ENCODE data around the gene EEF1B2.

EEF1B2 gene

DNA sequence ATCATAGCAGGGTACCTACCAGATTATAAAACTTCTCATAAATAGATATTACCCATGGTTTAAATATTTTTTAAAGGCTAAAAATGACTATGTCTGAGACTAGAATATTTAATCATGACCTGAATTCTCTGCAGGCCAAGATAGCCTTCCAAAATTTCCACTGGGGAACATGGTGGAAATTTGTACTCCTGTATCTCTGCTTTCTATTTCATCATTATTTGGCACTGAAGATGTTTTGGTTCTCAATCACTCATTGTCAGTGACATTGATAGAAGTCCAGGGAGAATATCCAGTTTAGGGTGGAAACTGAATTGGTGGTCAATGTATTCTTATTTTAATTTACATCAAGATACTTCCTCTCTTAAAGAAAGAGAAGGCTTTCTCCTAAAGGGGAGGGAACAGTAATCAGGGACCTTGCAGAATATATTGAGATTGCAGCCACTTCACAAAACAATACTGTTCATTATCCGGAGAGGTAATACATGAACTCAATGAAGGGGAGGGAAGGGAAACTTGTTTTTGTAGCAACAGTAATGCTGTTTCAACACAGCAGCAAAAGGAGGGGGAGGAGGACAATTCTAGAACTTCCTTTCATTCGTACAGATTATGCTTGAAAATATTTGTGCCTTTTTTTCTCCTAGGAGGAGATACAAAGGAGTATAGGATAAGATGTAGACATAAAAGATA lies 34.1 kb downstream of the EEF1B2 start:
- Mint-ChIP-seq H3K27me3 (ENCODE audit: low read depth) (no peaks in the 10 kb centered on the region), H3K4me3 (no peak overlapping the region), H3K36me3 (ENCODE audit: low read depth) (no peaks in the 10 kb centered on the region), H3K9me3 (no peaks in the 10 kb centered on the region), H3K27ac (no peak overlapping the region), H3K4me1 (no peaks in the 10 kb centered on the region)
- no peak for TF ChIP-seq CTCF (IDR thresholded peaks at IDR 0.05; ENCODE audit: unreplicated experiment in 3 of 3)

DNA sequence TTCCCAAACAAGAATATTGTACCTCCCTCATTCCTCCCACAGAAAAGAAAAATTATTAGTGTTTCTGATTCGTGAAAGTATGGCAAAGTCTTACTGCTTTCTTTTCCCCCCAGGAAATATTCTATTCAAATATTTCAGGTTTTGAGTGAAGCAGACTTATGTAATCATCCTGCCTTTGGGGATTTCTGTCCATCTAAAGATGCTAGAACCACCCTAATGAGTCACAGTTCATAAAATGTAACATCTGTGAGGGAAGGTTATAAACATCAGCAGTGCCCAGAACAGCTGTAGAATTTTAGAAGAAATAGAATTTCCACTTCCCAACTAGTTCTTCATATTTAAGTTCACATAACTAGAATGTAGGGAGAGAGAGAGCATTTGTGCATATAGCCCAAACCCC lies 39.0 kb downstream of the EEF1B2 start:
- H3K9me3 Mint-ChIP-seq = no peaks in the 10 kb centered on the region

DNA sequence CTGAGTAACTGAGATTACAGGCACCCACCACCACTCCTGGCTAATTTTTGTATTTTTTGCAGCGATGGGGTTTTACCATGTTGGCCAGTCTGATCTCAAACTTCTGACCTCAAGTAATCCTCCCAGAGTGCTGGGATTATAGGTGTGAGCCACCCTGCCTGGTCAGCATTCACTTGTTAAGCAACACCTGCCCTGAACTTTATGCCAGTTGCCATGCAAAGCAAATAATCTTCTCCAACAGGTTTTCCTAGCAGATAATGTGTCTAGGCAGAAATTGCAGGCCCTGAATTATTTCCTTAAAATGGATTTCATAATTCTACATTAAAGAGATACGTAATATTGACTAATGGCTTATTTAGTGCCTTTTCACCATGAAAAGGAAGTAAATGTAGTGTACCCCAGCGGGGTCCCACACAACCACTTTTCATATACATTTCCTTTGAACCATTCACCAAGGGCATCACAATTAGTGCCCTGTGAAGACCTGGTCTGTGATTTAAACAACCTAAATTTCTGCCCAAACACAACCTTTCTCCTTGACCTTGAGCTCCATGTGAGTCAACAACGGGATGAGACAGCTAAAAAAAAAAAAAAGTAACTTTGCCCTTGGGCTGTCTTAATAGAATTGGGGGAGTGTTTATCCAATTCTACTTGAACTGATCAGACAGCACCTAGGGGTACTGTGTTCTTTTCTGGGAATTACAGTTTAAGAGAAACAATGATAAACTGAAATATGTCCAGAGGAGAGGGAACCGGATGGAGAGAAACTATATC lies 41.6 kb downstream of the EEF1B2 start:
- Mint-ChIP-seq H3K9me3 (no peaks in the 10 kb centered on the region), H3K27me3 (ENCODE audit: low read depth) (no peaks in the 10 kb centered on the region), H3K36me3 (ENCODE audit: low read depth) (no peaks in the 10 kb centered on the region), H3K4me3 (no peak overlapping the region), H3K4me1 (no peaks in the 10 kb centered on the region), H3K27ac (no peak overlapping the region)
- TF ChIP-seq CTCF (IDR thresholded peaks at IDR 0.05; ENCODE audit: unreplicated experiment in 3 of 3) = no peak

More for the DNA sequence above, 39.0 kb downstream of the EEF1B2 start:
- Mint-ChIP-seq H3K4me1 (no peaks in the 10 kb centered on the region), H3K27me3 (ENCODE audit: low read depth) (no peaks in the 10 kb centered on the region), H3K4me3 (no peak overlapping the region), H3K36me3 (ENCODE audit: low read depth) (no peaks in the 10 kb centered on the region), H3K27ac (no peak overlapping the region)
- TF ChIP-seq CTCF (IDR thresholded peaks at IDR 0.05; ENCODE audit: unreplicated experiment in 3 of 3) = no peak

GRCh38 chr2:206202446-206202845 lies 42.8 kb downstream of the EEF1B2 start:
- Mint-ChIP-seq H3K4me3 (no peak overlapping the region), H3K27ac (no peak overlapping the region), H3K4me1 (no peaks in the 10 kb centered on the region), H3K9me3 (no peaks in the 10 kb centered on the region), H3K27me3 (ENCODE audit: low read depth) (no peaks in the 10 kb centered on the region), H3K36me3 (ENCODE audit: low read depth) (no peaks in the 10 kb centered on the region)
- TF ChIP-seq CTCF (IDR thresholded peaks at IDR 0.05; ENCODE audit: unreplicated experiment in 3 of 3) = no peak

- H3K36me3 Mint-ChIP-seq (ENCODE audit: low read depth) = no peaks in the 10 kb centered on the region
- H3K9me3 Mint-ChIP-seq = no peaks in the 10 kb centered on the region
- no peak overlapping the region for H3K4me3 Mint-ChIP-seq
- H3K27ac Mint-ChIP-seq = no peak overlapping the region
- no peaks in the 10 kb centered on the region for H3K4me1 Mint-ChIP-seq
- no peaks in the 10 kb centered on the region for H3K27me3 Mint-ChIP-seq (ENCODE audit: low read depth)
- no peak for TF ChIP-seq CTCF (IDR thresholded peaks at IDR 0.05; ENCODE audit: unreplicated experiment in 3 of 3)
Measured at GRCh38 chr2:206203331-206203730, 43.6 kb downstream of the EEF1B2 start.

Measured in nephron (organoid).